Esophagus squamous epithelium (tissue), 4 donors: ENCODE measurements around the gene S100A7A.

Experiments
- POLR2A ChIP-seq, 4 donors: fragments of 450-650 bp; IDR thresholded peaks; one replicate each; pipeline ENCODE4 v1.6.1; 2017; ENCODE audit warnings: antibody characterized with exemption in 4 of 4, mild to moderate bottlenecking in 4 of 4, moderate library complexity in 3 of 4
- TF ChIP-seq, protein P1 (sequence below), 6 experiments: fragments of 450-650 bp in 4 of 6; fragments of 200-600 bp in 2 of 6; sonication (generic) in 2 of 6; IDR thresholded peaks; one replicate each; pipeline ENCODE4 v1.5.1; 2016 to 2019; ENCODE audit warnings: antibody characterized with exemption in 6 of 6, mild to moderate bottlenecking in 4 of 6, moderate library complexity in 4 of 6

GRCh38 chr1:153460551-153460950, 44.2 kb downstream of the S100A7A start, which contains the start of gene S100A7:
- TF ChIP-seq, protein P1, sequence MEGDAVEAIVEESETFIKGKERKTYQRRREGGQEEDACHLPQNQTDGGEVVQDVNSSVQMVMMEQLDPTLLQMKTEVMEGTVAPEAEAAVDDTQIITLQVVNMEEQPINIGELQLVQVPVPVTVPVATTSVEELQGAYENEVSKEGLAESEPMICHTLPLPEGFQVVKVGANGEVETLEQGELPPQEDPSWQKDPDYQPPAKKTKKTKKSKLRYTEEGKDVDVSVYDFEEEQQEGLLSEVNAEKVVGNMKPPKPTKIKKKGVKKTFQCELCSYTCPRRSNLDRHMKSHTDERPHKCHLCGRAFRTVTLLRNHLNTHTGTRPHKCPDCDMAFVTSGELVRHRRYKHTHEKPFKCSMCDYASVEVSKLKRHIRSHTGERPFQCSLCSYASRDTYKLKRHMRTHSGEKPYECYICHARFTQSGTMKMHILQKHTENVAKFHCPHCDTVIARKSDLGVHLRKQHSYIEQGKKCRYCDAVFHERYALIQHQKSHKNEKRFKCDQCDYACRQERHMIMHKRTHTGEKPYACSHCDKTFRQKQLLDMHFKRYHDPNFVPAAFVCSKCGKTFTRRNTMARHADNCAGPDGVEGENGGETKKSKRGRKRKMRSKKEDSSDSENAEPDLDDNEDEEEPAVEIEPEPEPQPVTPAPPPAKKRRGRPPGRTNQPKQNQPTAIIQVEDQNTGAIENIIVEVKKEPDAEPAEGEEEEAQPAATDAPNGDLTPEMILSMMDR (IDR thresholded peaks at IDR 0.05): no peak
- no peak for TF ChIP-seq POLR2A (IDR thresholded peaks at IDR 0.05)
